ENCODE results near the gene HMCN1. TPM values are rescaled to one million over a fixed set of nuclear protein-coding genes. Genes with fewer than 3 reads are reported as not detected.
"Not testable (repeated sequence)": the region's sequence is repeated elsewhere in the genome, so short reads cannot be mapped to it uniquely, and the experiment has no call there.

HMCN1 gene
- total and polyA plus RNA-seq, 4 donors, result 1.5 to 6.8 (median 3.5) TPM

GRCh38 chr1:186155594-186155993, 421.4 kb downstream of the HMCN1 start:
- no peak for DNase-seq (ENCODE audit: low spot score)
- no peak overlapping the region for H3K4me3 ChIP-seq (ENCODE audit: low read depth in 1 of 3, low read length in 3 of 3)
- no peak for TF ChIP-seq MAX (IDR thresholded peaks at IDR 0.05)
- peak; percentile 72 for TF ChIP-seq RAD21 (IDR thresholded peaks at IDR 0.05)
- no peak for TF ChIP-seq GABPA (IDR thresholded peaks at IDR 0.05 in 1 of 2, conservative IDR thresholded peaks at IDR 0.05 in 1 of 2)
- peak; percentile 34 for TF ChIP-seq CTCF (IDR thresholded peaks at IDR 0.05; ENCODE audit: low read depth, low read length, missing input control)
- no peak for TF ChIP-seq NR2F2 (IDR thresholded peaks at IDR 0.05)
- TF ChIP-seq HNF4G (IDR thresholded peaks at IDR 0.05), result no peak
- no peak for TF ChIP-seq EGR1 (IDR thresholded peaks at IDR 0.05; ENCODE audit: low read depth in 2 of 2)
- TF ChIP-seq REST (IDR thresholded peaks at IDR 0.05), result no peak
- no peak for TF ChIP-seq ZBTB33 (IDR thresholded peaks at IDR 0.05)
- no peak for TF ChIP-seq FOXA2 (IDR thresholded peaks at IDR 0.05)

GRCh38 chr1:186162895-186163294, 428.7 kb downstream of the HMCN1 start:
- H3K4me3 ChIP-seq (ENCODE audit: low read depth in 1 of 3, low read length in 3 of 3); DNase-seq (ENCODE audit: low spot score); H3K9ac ChIP-seq (ENCODE audit: low read depth in 1 of 2, low read length in 2 of 2); H3K27me3 ChIP-seq (ENCODE audit: control insufficient read depth in 4 of 4, insufficient read depth in 4 of 4, low read length in 3 of 4); H3K4me1 ChIP-seq (ENCODE audit: control insufficient read depth in 4 of 4, insufficient read depth in 4 of 4, low read length in 3 of 4); H3K36me3 ChIP-seq (ENCODE audit: control insufficient read depth in 4 of 4, insufficient read depth in 3 of 4, low read depth in 1 of 4, low read length in 3 of 4); H3K27ac ChIP-seq (ENCODE audit: low read depth in 1 of 2, low read length in 2 of 2); H3K9me3 ChIP-seq (ENCODE audit: control insufficient read depth in 4 of 4, low read length in 3 of 4): not testable (repeated sequence)
- 80% methylated on average over 7 of the region's 7 CpGs for WGBS

More at GRCh38 chr1:186155594-186155993, 421.4 kb downstream of the HMCN1 start:
- Histone ChIP-seq H3K27ac (ENCODE audit: low read depth in 1 of 2, low read length in 2 of 2) (no peak overlapping the region), H3K4me1 (ENCODE audit: control insufficient read depth in 4 of 4, insufficient read depth in 4 of 4, low read length in 3 of 4) (no peaks in the 10 kb centered on the region), H3K9ac (ENCODE audit: low read depth in 1 of 2, low read length in 2 of 2) (no peak overlapping the region), H3K27me3 (ENCODE audit: control insufficient read depth in 4 of 4, insufficient read depth in 4 of 4, low read length in 3 of 4) (no peaks in the 10 kb centered on the region), H3K36me3 (ENCODE audit: control insufficient read depth in 4 of 4, insufficient read depth in 3 of 4, low read depth in 1 of 4, low read length in 3 of 4) (peaks cover 0 to 3% (median 0%) of the 10 kb centered on the region in 4 donors), H3K9me3 (ENCODE audit: control insufficient read depth in 4 of 4, low read length in 3 of 4) (no peaks in the 10 kb centered on the region)
- 51% methylated on average over 1 of the region's 1 CpG for WGBS

- Histone ChIP-seq H3K27me3 (ENCODE audit: control insufficient read depth in 4 of 4, insufficient read depth in 4 of 4, low read length in 3 of 4) (no peaks in the 10 kb centered on the region), H3K4me1 (ENCODE audit: control insufficient read depth in 4 of 4, insufficient read depth in 4 of 4, low read length in 3 of 4) (no peaks in the 10 kb centered on the region), H3K9ac (ENCODE audit: low read depth in 1 of 2, low read length in 2 of 2) (no peak overlapping the region), H3K4me3 (ENCODE audit: low read depth in 1 of 3, low read length in 3 of 3) (no peak overlapping the region), H3K27ac (ENCODE audit: low read depth in 1 of 2, low read length in 2 of 2) (no peak overlapping the region), H3K9me3 (ENCODE audit: control insufficient read depth in 4 of 4, low read length in 3 of 4) (no peaks in the 10 kb centered on the region), H3K36me3 (ENCODE audit: control insufficient read depth in 4 of 4, insufficient read depth in 3 of 4, low read depth in 1 of 4, low read length in 3 of 4) (peaks cover 0 to 8% (median 3%) of the 10 kb centered on the region in 4 donors)
- WGBS, result 74% methylated on average over 3 of the region's 3 CpGs
- no peak for DNase-seq (ENCODE audit: low spot score)
- TF ChIP-seq FOXA1 (IDR thresholded peaks at IDR 0.05) (no peak), RAD21 (IDR thresholded peaks at IDR 0.05) (no peak), FOXA2 (IDR thresholded peaks at IDR 0.05) (no peak), MAX (IDR thresholded peaks at IDR 0.05) (no peak), EGR1 (IDR thresholded peaks at IDR 0.05; ENCODE audit: low read depth in 2 of 2) (no peak), TAF1 (conservative IDR thresholded peaks at IDR 0.05) (no peak)
These were observed 430.6 kb downstream of the HMCN1 start for GRCh38 chr1:186164773-186165172.

Measured in liver (tissue), 9 donors.